Smooth muscle cell of the pulmonary artery (primary cell): ENCODE results near the gene EIF2S3B. TPM values are rescaled to one million over a fixed set of nuclear protein-coding genes. Genes with fewer than 3 reads are reported as not detected.

Experiments
- total RNA-seq: library from RNA; depleted of rRNA; stranded (reverse); fragments of >200 nt; gene quantifications from 2 replicates; pipeline ENCODE4 v1.2.3, GENCODE V29; 2014

Gene EIF2S3B
- total RNA-seq = 0.65 and 14.8 TPM in 2 replicates

DNA sequence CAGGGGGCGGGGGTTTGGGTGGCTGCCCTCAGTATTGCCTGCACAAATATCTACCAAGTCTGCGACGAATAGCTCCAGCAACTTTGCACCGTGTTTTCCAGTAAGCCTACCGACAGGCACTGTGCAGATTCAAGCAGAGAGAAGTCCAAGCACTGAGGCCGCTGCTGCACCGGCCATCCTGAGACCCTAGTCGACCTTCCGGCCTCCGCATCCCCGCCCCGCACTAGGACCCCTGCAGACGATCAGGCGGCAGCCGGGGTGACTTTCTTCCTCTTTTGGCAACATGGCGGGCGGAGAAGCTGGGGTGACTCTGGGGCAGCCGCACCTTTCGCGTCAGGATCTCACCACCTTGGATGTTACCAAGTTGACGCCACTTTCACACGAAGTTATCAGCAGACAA is at the start of gene EIF2S3B:
Gene EIF2S3B (plus strand): TSS at position 271 of the 400 bp plus-strand sequence. CDS start 13 bp downstream, at position 284.

Other genes with a start within 250 kb of the EIF2S3B start
- 0.50 and 0.65 TPM in 2 replicates for gene KLRD1, start 198.0 kb upstream of the EIF2S3B start, total RNA-seq
- not detected in 2 replicates for gene KLRK1, start 115.8 kb upstream of the EIF2S3B start, total RNA-seq
- gene KLRC4, start 96.1 kb upstream of the EIF2S3B start, total RNA-seq = not detected in 2 replicates
- not detected in 2 replicates for gene KLRC3, start 85.3 kb upstream of the EIF2S3B start, total RNA-seq
- not detected in 2 replicates for gene KLRC2, start 69.9 kb upstream of the EIF2S3B start, total RNA-seq
- gene KLRC1, start 52.5 kb upstream of the EIF2S3B start, total RNA-seq = not detected in 2 replicates
- 18.1 and 20.1 TPM in 2 replicates for gene MAGOHB, start 107.7 kb downstream of the EIF2S3B start, total RNA-seq
- gene STYK1, start 168.2 kb downstream of the EIF2S3B start, total RNA-seq = 0.53 and 2.3 TPM in 2 replicates
- gene YBX3, start 217.4 kb downstream of the EIF2S3B start, total RNA-seq = 116 and 139 TPM in 2 replicates